Endothelial cell of umbilical vein (primary cell): Measurements from ENCODE around the gene CCR9. TPM values are rescaled to one million over a fixed set of nuclear protein-coding genes. Genes with fewer than 3 reads are reported as not detected.

Experiments used
- BruUV-seq: library from RNA; stranded (reverse); fragments of 400-500 nt; replicated peaks from 2 replicates; lab custom pipeline; 2021; lab: Mats Ljungman, UMichigan
- CTCF ChIA-PET: fragments of 300-600, 350-600 bp; sonication (Branson Sonifier 250); formaldehyde crosslinking; loops from one replicate; lab custom pipeline; 2021; ENCODE audit warnings: antibody characterized with exemption, inconsistent platforms; lab: Charles Lee
- POLR2A ChIA-PET: fragments of 300-600, 350-600 bp; sonication (Branson Sonifier 250); formaldehyde crosslinking; loops from one replicate; lab custom pipeline; 2021; ENCODE audit warnings: antibody characterized with exemption, inconsistent platforms; lab: Charles Lee
- DNase-seq: peaks from one replicate; pipeline ENCODE4 v3.0.0-alpha.2; 2011; ENCODE audit warnings: low read depth, low spot score
- FAIRE-seq: peaks from 2 replicates; lab custom pipeline; 2011; peaks lifted over from hg19 to GRCh38; lab: Jason Lieb, UNC
- H2AFZ ChIP-seq: 2 replicates; pipeline ENCODE4 v1.6.0; 2012; ENCODE audit warnings: low read depth, low read length, control low read depth, inconsistent platforms
- H3K27ac ChIP-seq: 2 replicates; pipeline ENCODE4 v1.5.1; 2011; ENCODE audit warnings: low read depth, mild to moderate bottlenecking, control low read depth, low read length, moderate library complexity; ENCODE audit not compliant: insufficient read depth
- H3K27me3 ChIP-seq, 2 experiments: 2 replicates each; pipeline versions ENCODE4 v1.6.0 to v1.6.1; 2011; ENCODE audit warnings: low read length in 2 of 2, mixed read lengths in 1 of 2; ENCODE audit not compliant: control insufficient read depth in 2 of 2, insufficient read depth in 2 of 2
- H3K36me3 ChIP-seq, 2 experiments: 2 replicates in 1 of 2; 3 replicates in 1 of 2; pipeline ENCODE4 v1.5.1; 2011; ENCODE audit warnings: low read length in 2 of 2, mild to moderate bottlenecking in 1 of 2, moderate library complexity in 1 of 2; ENCODE audit not compliant: control insufficient read depth in 2 of 2, insufficient read depth in 2 of 2; ENCODE audit errors: extremely low read depth in 1 of 2
- H3K4me1 ChIP-seq: 3 replicates; pipeline ENCODE4 v1.5.1; 2011; ENCODE audit warnings: mild to moderate bottlenecking, low read length; ENCODE audit not compliant: control insufficient read depth, insufficient read depth; ENCODE audit errors: extremely low read depth
- H3K4me2 ChIP-seq: 2 replicates; pipeline ENCODE4 v1.6.1; 2011; ENCODE audit warnings: low read length, control low read depth, mixed read lengths; ENCODE audit not compliant: insufficient read depth
- H3K4me3 ChIP-seq, 3 experiments: fragments of 200-600 bp in 1 of 3; sonication (generic), shearing (Covaris generic) in 1 of 3; replicated peaks in 1 of 3; 2 replicates each; pipeline ENCODE4 v1.5.1; 2011 to 2016; ENCODE audit warnings: control low read depth in 3 of 3, low read length in 3 of 3, mild to moderate bottlenecking in 2 of 3, inconsistent platforms in 1 of 3, low read depth in 1 of 3, moderate library complexity in 1 of 3; ENCODE audit not compliant: insufficient read depth in 1 of 3
- H3K79me2 ChIP-seq: 2 replicates; pipeline ENCODE4 v1.6.0; 2012; ENCODE audit warnings: low read length, inconsistent platforms; ENCODE audit not compliant: control insufficient read depth, insufficient read depth
- H3K9ac ChIP-seq: replicated peaks from 2 replicates; pipeline ENCODE3; 2011; ENCODE audit warnings: low read length, control low read depth; ENCODE audit not compliant: insufficient read depth; ENCODE audit errors: extremely low read depth
- H3K9me1 ChIP-seq: replicated peaks from 3 replicates; pipeline ENCODE4 v1.6.0; 2011; ENCODE audit warnings: mild to moderate bottlenecking, low read length; ENCODE audit not compliant: control insufficient read depth, insufficient read depth; ENCODE audit errors: extremely low read depth
- H3K9me3 ChIP-seq: replicated peaks from 2 replicates; pipeline ENCODE4 v1.5.1; 2012; ENCODE audit warnings: low read length, inconsistent platforms; ENCODE audit not compliant: control insufficient read depth, insufficient read depth
- H4K20me1 ChIP-seq: replicated peaks from 2 replicates; pipeline ENCODE3; 2011; ENCODE audit warnings: mild to moderate bottlenecking, low read length; ENCODE audit not compliant: control insufficient read depth, insufficient read depth; ENCODE audit errors: extremely low read depth
- EZH2 ChIP-seq: IDR thresholded peaks from 2 replicates; pipeline ENCODE4 v1.6.1; 2012; ENCODE audit warnings: borderline replicate concordance, low read depth, mild to moderate bottlenecking, moderate library complexity, low read length, inconsistent platforms; ENCODE audit not compliant: severe bottlenecking
- FOS ChIP-seq: IDR thresholded peaks from 2 replicates; pipeline ENCODE4 v1.6.1; 2011; ENCODE audit warnings: mild to moderate bottlenecking, low read length, moderate library complexity, borderline replicate concordance; ENCODE audit not compliant: insufficient read depth
- GATA2 ChIP-seq: IDR thresholded peaks from 2 replicates; pipeline ENCODE4 v1.7.0; 2011; ENCODE audit warnings: low read depth, mild to moderate bottlenecking, moderate library complexity, mixed read lengths, low read length; ENCODE audit not compliant: insufficient read length, insufficient read depth
- JUN ChIP-seq: IDR thresholded peaks from 2 replicates; pipeline ENCODE4 v1.6.1; 2011; ENCODE audit warnings: borderline replicate concordance, low read depth; ENCODE audit not compliant: insufficient read length, insufficient read depth
- MYC ChIP-seq: IDR thresholded peaks from one replicate; pipeline ENCODE4 v1.6.1; 2011; ENCODE audit warnings: mild to moderate bottlenecking, low read depth, low read length
- POLR2A ChIP-seq: IDR thresholded peaks from 2 replicates; pipeline ENCODE4 v1.6.1; 2012; ENCODE audit warnings: low read depth, mild to moderate bottlenecking, control low read depth, low read length
- POLR2AphosphoS5 ChIP-seq: IDR thresholded peaks from 2 replicates; pipeline ENCODE4 v1.6.1; 2012; ENCODE audit warnings: low read depth, mild to moderate bottlenecking, control low read depth, low read length, moderate library complexity; ENCODE audit not compliant: insufficient read depth
- dilution Hi-C: fragments of 300-500 bp; cut with MboI; formaldehyde crosslinking; loops from one replicate; pipeline ENCODE4 v1.15.0; 2019; ENCODE audit warnings: low sequenced_read_pairs; ENCODE audit not compliant: extremely low pct_ligation_motif_present
- intact Hi-C: fragments of 100-400 bp; cut with micrococcal nuclease; formaldehyde crosslinking; loops from one replicate; pipeline ENCODE4 v1.10.0; 2022
- polyA plus RNA-seq, 4 experiments: library from polyadenylated mRNA; depleted of rRNA in 3 of 4; stranded (reverse) in 3 of 4; unstranded in 1 of 4; fragments of >200 nt; gene quantifications; 2 replicates each; pipeline versions ENCODE4 v1.2.1 to v1.2.3, GENCODE V29; 2011 to 2012; ENCODE audit warnings: missing spikeins in 1 of 4
- total RNA-seq: library from RNA; stranded (reverse); gene quantifications from 2 replicates; pipeline ENCODE4 v1.2.3, GENCODE V29; 2021
- TF ChIP-seq, protein P1 (sequence below): IDR thresholded peaks from 2 replicates; pipeline ENCODE4 v1.6.1; 2011; ENCODE audit not compliant: insufficient read depth, insufficient read length
- TF ChIP-seq, protein P2 (sequence below), 2 donors: IDR thresholded peaks; 1 replicate in 1 of 2; 2 replicates in 1 of 2; pipeline ENCODE4 v1.5.1; 2011; ENCODE audit warnings: low read length in 2 of 2, mild to moderate bottlenecking in 2 of 2, moderate library complexity in 2 of 2, control low read depth in 1 of 2, inconsistent platforms in 1 of 2, low read depth in 1 of 2; ENCODE audit not compliant: insufficient read depth in 1 of 2; ENCODE audit errors: extremely low read depth in 1 of 2

Gene CCR9
- total and polyA plus RNA-seq, 2 donors (not counting 3 experiments of a cell fraction or from before 2014, with no cell fraction given) = not detected

DNA sequence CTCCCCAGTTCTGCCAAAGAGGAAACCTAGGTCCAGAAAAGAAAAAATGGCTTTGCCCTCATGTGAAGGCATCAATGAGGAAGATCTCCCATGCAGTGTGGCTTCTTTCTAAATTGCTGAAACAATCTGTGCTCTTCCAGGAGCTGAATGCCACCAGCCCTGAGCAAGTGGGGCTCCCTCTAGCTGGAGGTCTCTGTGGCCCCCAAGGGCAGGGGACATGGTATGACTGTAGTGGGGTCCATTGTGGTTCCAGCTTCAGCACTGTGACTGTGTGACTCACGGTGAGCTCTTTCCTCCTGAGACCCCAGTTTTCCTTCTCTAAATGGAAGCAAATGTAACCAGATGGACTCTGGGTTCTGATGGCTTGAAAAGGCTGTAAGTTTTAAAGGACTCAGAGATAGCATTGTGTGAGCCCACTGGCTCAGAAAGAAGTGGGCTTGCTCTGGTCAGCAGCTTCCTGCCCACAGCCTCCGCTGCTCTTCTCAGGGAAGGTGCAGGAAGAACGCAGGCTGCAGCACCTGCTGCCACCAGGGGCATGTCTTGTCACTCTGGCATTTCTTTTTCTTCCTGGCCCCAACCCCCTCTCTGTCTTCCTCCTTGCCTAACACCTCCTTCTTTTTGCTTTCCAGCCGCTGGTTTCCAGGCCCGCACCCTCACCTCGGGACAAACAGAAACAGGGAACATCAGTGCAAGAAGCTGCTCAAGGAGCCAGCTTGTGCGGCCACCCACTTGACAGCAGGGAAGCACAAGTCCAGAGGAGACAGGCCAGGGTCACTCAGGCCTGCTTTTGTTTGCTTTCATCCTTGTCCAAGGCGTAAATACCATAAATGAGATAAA is 51.1 kb downstream of the CCR9 start:
- H3K27me3 ChIP-seq = no peaks in the 10 kb centered on the region
- intact Hi-C loops = loop anchor here (1.0 to 2.0 kb wide), 4 partner anchors 57 to 490 kb away; partner anchors contain the start of gene FYCO1
- no peak overlapping the region for H3K9ac ChIP-seq
- ChIA-PET CTCF (interaction anchor here (1.1 to 5.0 kb wide), 3 partner anchors 13 to 141 kb away, joined by 4 to 212 read pairs (median 9); no protein-coding TSS in a partner anchor), POLR2A (no interaction called here)
- H3K4me3 ChIP-seq = no peak overlapping the region
- no TSS peak for BruUV-seq
- H3K27ac ChIP-seq = no peak overlapping the region
- H3K9me3 ChIP-seq = no peaks in the 10 kb centered on the region
- H3K36me3 ChIP-seq = peaks cover 0 to 2% of the 10 kb centered on the region in 2 experiments
- H2AFZ ChIP-seq = no peak overlapping the region
- no peaks in the 10 kb centered on the region for H3K79me2 ChIP-seq
- TF ChIP-seq MYC = no peak
- TF ChIP-seq POLR2AphosphoS5 = no peak
- no peak for TF ChIP-seq EZH2
- TF ChIP-seq, protein P1, sequence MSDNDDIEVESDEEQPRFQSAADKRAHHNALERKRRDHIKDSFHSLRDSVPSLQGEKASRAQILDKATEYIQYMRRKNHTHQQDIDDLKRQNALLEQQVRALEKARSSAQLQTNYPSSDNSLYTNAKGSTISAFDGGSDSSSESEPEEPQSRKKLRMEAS = no peak
- DNase-seq = no peak
- no peaks in the 10 kb centered on the region for H3K9me1 ChIP-seq
- no peak for FAIRE-seq
- no peaks in the 10 kb centered on the region for H3K4me1 ChIP-seq
- dilution Hi-C loops = no loop called here
- H4K20me1 ChIP-seq = no peaks in the 10 kb centered on the region
- no peak overlapping the region for H3K4me2 ChIP-seq

DNA sequence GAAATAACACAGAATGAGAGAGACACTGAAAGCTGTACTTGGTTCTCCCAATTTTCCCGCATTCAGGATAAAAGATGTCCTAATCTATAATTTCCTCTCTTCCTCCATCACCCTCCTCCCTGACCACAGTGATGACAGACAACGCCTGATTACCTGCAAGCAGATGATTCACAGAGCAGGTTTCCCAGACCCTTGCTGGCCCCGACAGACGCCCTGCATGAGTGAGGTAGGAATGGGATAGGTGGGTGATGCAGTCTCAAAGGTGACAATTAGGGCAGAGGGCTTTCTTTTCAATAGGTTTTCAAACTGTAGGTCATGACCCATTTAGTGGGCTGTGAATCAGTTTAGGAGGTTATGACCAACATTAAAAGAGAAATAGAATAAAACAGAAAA is 51.7 kb downstream of the CCR9 start:
- Histone ChIP-seq H3K9me3 (no peaks in the 10 kb centered on the region), H3K79me2 (no peaks in the 10 kb centered on the region), H3K9ac (no peak overlapping the region), H3K36me3 (peaks cover 0 to 2% of the 10 kb centered on the region in 2 experiments), H3K27ac (no peak overlapping the region), H3K9me1 (no peaks in the 10 kb centered on the region), H3K27me3 (no peaks in the 10 kb centered on the region), H3K4me1 (no peaks in the 10 kb centered on the region), H4K20me1 (no peaks in the 10 kb centered on the region), H2AFZ (no peak overlapping the region), H3K4me3 (no peak overlapping the region), H3K4me2 (no peak overlapping the region)
- FAIRE-seq (no peak), DNase-seq (no peak)
- ChIA-PET CTCF (interaction anchor here (0.6 to 5.0 kb wide), 28 partner anchors 9 to 620 kb away, joined by 3 to 212 read pairs (median 5); partner anchors contain the start of gene LZTFL1), POLR2A (no interaction called here)
- intact Hi-C loops = loop anchor here (1.0 to 2.0 kb wide), 4 partner anchors 57 to 489 kb away; partner anchors contain the start of gene FYCO1
- TF ChIP-seq MYC (no peak), FOS (no peak), POLR2A (no peak), JUN (no peak), GATA2 (no peak), EZH2 (no peak), POLR2AphosphoS5 (no peak)
- TF ChIP-seq, protein P1 = no peak
- TF ChIP-seq, protein P2, sequence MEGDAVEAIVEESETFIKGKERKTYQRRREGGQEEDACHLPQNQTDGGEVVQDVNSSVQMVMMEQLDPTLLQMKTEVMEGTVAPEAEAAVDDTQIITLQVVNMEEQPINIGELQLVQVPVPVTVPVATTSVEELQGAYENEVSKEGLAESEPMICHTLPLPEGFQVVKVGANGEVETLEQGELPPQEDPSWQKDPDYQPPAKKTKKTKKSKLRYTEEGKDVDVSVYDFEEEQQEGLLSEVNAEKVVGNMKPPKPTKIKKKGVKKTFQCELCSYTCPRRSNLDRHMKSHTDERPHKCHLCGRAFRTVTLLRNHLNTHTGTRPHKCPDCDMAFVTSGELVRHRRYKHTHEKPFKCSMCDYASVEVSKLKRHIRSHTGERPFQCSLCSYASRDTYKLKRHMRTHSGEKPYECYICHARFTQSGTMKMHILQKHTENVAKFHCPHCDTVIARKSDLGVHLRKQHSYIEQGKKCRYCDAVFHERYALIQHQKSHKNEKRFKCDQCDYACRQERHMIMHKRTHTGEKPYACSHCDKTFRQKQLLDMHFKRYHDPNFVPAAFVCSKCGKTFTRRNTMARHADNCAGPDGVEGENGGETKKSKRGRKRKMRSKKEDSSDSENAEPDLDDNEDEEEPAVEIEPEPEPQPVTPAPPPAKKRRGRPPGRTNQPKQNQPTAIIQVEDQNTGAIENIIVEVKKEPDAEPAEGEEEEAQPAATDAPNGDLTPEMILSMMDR (IDR thresholded peaks at IDR 0.05; ENCODE audit: extremely low read depth in 1 of 2, insufficient read depth in 1 of 2, low read depth in 1 of 2, low read length in 2 of 2) = no peak
- BruUV-seq = no TSS peak
- dilution Hi-C loops = no loop called here
